AG08396 (cell line): ENCODE results near the gene LNX2.

ENCODE experiments used
- DNase-seq: peaks from one replicate; pipeline ENCODE4 v3.0.0; 2012; ENCODE audit warnings: low spot score, mixed read lengths

Gene LNX2

DNA sequence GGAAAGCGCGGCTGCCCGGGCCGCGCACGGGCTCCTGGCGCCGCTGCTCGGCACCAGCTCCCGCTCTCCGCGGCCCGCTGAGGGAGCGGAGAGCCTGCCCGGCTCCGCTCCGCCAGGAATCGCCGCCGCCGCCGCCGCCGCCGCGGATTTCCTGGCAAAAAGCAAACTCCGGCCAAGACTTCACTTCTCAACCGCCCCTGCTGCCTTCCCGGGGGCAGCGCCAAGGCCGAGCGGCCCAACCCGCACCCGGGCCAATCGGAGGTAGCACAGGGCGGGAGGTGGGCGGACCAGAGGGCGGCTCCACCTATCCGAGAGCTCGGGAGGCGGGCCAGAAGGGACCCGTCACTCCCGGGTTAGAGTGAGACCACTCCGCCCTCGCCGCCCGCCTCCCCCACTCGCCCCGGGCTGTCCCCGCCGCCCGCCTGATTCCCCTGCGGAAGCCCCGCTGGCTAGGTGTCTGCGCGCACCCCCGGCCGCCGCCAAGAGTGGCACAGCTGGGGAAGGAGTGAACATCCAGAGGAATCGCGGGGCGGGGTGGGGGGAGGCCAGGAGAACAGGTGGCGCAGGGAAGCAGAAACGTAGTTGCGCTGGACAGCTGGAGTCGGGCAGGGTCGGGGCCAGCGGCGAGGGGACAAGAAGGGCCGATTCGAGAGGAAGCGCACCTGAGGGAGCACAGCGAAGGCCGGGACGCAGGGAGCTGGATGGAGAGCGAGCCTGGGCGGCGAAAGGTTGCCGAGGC lies at the start of gene LNX2:
LNX2 (minus strand) TSS at position 153 of the 739 bp plus-strand sequence. CDS start 38,826 bp downstream, outside the sequence.
- DNase-seq: peak; percentile 98

DNA sequence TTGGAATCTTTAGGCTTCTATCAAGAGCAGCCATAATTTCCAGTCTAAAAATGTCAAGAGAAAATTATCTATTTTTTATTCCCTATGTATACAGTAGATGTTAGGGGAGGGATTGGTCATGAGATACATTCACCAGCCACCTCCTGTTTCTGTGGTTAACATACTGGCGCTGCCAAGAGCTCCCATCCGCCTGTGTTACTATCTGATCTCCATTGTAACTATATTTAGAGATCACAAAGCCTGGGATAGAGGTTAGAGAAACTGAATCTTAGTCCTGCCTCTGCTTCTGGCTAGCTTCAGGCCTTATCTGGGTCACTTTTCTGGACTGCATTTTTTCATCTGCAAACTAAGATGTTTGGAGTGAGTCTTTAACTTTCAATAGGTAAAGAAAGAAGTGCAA lies 47.6 kb upstream of the LNX2 start:
- DNase-seq: no peak

DNA sequence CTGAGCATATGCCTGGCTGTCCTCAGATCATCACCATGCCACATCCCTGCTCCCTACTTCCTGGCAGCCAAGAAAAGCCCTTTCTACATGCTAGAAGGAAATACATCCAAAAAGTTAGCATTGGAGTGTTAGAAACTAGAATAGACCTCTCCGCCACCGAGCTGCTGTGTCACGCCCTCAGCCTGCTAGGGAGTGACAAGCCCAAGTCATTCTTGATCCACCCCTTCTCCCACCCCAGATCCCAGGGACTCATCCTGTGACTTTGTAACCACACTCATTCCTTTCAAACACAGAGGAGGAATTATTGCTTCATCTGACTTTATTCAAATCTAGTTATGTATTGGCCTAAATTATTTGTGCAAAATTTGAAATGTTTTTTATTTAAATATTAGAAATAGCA lies 46.6 kb upstream of the LNX2 start:
- DNase-seq: no peak

DNA sequence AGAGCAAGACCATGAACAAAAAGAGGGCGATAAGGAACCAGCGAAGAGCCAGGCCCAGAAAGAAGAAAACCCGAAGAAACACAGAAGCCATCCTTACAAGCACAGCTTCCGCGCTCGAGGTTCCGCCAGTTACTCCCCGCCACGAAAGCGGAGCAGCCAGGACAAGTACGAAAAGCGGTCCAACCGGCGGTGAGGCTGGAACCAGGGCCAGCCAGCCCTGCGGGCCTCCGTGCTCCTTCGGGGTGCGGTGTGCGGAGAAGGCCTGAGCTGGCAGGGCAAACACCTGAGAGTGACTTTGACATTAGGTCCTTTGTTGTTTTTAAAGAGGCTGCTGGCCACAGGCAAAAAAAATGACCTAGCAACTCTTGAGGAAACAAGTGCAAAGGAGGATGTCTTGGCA lies 45.4 kb upstream of the LNX2 start:
- DNase-seq: no peak

DNA sequence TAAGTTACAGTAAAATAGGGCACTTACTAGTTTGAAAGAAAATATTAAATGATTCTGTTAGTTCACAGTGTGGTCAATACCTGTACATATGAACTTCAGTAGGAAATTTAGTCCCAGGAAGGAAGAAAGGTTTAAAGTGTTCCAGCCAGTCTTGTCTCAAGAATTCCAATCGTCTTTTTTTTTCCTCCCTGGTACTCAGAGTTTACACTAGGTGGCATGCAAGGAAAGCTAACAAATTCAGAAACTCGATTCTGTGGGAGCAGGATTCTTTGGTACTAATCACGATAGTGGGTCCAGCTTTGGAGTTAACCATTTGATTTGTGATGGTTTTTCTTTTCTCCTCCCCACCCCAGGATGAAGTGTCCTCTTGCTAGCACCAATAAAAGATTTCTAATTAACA lies 45.0 kb upstream of the LNX2 start:
- DNase-seq: peak; percentile 29

DNA sequence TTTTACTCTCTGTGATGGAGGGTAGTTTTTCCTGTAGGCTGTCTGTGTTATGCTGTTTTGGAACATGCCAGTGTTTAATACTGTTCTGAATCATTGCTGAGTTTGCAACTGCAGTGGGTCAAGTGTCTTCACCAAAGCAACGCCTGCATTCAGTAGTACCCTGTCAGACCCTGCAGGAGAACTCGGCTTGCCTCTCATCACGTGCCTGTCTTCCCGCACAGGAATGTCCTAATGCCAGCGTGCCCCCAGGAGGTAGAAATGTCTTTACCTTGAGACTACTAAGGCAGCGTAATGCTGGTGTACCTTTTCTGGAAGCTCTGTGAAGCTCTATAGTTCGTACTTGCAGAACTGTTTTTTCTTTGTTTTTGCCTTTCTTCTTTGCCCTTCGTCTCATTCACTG lies 43.6 kb upstream of the LNX2 start:
- no peak for DNase-seq

DNA sequence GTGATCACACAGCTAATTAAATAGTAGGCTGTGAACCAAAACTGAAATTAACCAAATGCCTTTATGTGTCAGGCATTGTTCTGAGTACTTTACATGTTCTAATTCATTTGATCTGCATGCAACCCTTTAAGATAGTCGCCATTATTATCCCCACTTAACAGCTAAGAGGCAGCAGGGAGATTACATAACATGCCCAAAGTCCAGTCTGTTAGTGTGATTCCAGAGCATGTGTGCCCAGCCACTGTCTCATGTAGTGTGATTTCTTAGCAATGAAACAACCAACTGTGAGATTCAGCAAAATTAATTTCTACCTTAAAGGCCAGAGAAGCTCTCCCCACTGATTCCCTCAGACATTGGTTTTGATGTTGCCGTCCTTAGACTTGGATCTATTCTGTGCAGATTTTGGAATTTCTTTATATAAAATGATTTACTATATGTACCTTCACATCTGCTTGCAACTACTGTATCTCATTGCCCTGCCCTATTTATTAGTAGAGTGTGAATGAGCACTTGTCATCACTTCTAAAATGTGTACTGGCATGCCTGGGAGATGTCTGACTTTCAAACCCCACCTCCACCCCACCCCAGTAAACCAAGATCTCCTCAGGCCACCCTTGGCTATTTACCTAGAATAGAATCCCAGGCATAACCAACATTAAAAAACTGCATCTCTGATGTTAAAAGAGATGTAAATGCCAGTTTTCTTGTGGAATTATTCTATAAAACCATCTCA lies 42.6 kb upstream of the LNX2 start:
- DNase-seq: no peak

DNA sequence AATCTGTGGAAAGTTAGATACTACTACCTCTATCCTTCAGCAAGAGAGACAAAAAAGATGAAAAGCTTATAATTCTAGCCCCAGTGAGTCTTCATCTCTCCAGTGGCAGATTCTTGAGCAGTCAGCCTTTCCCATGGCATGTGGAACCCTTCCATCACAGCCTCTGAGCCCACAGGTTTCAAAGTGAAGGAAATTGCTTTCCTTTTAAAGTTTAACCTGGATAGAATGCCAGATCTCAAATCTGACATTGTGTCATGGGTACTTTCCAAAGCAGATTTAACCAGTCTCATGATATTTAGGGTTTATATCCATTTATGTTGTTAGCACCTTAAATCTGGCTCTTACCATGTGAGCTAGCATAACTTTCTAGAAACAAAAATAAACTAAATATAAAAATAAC lies 40.7 kb upstream of the LNX2 start:
- DNase-seq: no peak

DNA sequence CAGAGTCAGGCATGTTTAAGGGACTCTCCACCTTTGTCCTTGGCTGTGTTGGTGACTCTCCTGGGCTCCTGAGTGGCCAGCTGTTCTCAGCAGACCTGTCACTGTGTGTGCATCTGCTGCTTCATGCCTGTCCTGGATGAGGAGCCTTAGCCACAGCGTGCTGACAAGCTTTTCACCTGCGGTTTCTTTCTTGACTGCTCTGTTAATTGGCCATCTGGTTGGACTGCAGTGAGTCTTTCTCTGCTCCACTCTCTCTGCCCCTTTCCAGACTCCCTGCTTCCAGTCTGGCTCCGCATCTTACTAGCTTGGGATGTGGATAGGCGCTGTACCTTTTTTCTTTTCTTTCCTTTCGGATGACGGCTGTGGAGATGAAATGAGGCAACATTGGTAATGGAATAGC lies 40.2 kb upstream of the LNX2 start:
- no peak for DNase-seq

DNA sequence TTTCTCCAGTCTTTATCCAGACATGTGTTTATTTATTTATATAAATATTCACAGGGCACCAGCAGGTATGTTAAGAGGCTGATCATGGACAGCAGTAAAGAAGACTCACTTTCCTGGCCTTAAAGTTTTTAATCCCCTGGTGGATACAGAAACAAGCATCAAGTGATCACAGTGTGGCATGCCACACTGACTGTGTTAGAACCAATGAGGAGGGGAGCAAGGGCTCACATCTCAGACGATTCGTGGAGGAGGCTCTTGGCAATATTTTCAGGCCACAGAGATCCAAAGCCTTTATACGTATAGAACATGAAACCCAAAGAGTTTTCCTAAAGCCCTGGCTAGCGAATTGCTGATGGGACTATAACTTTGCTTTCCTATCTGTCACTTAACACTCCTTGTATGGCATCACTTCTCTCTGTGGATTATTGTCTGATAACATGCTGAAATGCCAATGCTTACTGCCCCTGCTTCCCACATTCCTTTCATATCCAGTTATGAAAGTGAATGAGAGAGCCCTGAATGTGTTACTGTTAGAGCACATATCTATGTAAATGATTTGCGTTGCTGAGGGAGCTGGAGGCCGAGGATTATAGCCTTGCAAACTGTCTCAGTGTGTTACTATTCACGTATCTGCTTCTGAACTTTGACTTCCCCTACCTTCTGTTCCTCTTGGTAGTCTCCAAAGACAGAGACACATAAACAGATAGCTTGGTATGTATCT lies 39.0 kb upstream of the LNX2 start:
- DNase-seq: no peak

DNA sequence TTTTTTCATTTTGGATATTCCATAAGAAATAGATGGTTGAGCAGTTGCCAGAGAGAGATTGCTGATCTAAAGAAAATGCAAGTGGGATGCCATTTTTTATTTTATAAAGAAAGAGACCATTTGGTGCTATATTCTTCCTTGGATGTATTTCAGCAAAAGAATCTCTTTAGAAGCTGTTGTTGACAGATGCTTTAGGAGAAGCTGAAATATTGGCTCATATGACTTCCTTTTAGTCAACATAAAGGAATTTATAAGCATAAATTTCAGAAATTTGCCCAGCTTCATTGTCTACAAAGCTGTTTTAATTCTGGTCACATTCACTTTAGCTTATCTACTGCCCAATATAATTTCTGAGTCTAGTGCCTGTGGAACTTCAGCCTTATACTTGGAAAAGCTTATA lies 38.2 kb upstream of the LNX2 start:
- no peak for DNase-seq

DNA sequence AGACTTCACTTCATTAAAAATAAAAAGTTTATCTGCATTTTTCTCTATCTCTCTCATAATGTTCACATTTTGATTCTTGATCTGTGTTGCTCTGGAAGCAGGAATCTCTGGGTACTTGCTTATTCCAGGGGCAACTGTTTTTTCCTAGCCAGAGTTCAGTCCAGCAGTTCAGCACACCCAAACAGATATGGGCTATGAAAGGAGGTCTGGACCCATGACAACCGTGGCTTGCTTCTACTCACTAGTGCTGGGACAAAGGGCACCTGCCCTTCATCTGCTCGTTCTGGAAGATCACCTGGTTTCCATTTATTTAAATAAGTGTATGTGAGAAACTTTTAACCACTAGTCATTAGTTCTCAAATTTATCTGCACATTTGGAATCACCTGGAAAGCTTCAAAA lies 37.4 kb upstream of the LNX2 start:
- DNase-seq: no peak

DNA sequence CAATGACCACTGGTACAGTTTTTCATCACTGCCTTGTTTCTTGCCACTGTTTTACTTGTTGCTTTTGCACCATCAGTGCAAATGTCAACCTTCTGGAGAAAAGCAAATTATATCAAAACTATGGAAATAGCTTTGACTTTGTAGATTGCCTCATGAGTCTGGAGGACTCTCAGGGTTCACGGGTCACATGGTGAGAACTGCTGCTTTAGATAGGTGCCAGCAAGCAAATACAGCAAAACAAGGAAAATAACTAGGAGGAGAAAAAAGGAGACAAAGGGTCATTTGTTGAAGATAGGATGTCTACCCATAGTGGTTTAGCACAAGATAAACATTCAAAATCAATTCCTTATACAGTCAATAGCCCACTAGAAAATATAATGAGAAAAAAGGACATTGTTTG lies 34.5 kb upstream of the LNX2 start:
- DNase-seq: no peak

DNA sequence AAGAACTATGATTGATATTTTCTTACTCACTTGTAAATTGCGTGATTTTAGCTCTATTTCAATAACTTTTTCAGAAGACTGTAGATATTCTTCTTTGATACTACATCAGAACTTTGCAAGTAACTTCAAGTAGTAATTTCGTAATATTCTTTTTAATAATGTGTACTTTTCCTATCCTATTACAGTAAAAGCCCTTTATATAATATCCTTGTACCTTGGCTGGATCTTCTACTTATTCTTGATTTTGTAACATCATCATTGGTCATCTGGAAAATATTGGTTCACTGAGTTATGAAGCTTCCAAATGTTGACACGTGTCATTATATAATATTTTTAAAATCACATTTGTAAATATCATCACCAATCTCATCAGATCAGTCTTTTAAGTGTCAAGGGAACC lies 33.7 kb upstream of the LNX2 start:
- DNase-seq: no peak

DNA sequence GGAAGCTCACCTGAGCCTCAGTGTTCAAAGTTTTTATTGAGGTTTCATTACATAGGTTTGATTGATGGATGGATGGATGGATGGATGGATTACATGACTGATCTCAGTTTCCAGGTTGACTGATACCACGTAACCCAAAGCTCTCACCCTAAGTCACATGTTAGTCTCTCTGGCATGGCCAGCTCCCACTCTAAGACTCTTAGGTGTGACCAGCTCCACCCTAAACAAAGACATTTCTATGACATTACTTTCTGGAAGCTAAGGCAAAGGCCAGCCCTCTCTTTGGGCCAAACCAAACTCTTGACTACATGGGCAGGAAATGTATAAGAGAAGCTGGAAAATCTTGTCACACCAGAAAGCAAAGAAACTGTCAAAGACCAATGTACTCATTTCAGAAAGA lies 30.0 kb upstream of the LNX2 start:
- no peak for DNase-seq

DNA sequence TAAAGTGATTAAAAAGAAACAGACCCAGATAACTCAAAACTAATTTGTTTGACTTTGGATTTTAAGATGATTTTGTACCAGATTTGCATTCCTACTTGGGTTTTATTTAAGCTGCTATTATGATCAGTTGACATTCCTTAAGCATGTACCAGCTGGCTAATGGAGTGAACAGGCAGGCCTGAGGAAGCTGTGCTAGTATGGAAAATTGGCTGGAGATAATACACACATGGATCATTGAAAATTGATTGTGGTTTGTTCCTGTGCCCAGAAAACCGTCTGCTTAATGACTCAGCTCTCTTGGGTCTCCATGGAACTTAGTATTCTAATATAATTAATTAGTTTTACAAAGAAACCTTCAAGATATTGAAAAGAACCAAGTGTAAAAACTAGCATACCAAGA lies 24.0 kb upstream of the LNX2 start:
- DNase-seq: peak; percentile 43

DNA sequence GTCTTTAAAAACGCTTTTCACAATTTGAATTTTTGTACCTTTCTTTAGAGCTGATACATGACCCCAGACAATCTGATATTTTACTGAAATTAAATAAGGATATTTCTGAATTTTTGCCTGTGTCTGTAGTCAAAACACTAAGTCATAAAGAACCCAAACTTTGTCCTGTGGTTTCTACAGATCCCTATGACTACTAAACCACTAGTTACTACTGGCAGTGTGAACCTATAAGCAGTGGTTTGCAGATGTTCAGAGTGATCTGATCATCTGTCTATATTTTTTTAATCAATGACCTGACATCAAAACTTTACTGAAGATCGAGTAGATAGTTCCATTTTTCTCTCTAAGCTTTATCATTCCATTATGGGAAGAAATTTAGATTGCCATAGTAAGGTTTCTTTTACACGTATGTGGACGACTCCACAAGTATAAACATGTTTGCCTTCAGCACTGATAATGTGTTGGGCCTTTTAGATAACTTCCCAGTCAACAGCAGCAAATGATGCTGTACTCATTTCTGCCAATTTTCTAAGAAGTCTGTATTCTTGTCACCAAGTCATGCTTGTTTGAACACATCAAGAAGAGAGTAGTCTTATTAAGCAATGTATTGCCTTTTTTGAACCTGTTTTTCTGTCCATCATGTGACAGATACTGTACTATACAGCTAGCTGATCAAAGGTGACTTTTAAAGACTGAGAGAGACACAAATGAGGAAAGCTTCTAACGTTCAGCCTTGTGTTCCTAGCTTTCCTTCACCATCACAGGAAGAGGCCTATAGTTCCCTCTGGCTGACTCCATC lies 23.2 kb upstream of the LNX2 start:
- no peak for DNase-seq

DNA sequence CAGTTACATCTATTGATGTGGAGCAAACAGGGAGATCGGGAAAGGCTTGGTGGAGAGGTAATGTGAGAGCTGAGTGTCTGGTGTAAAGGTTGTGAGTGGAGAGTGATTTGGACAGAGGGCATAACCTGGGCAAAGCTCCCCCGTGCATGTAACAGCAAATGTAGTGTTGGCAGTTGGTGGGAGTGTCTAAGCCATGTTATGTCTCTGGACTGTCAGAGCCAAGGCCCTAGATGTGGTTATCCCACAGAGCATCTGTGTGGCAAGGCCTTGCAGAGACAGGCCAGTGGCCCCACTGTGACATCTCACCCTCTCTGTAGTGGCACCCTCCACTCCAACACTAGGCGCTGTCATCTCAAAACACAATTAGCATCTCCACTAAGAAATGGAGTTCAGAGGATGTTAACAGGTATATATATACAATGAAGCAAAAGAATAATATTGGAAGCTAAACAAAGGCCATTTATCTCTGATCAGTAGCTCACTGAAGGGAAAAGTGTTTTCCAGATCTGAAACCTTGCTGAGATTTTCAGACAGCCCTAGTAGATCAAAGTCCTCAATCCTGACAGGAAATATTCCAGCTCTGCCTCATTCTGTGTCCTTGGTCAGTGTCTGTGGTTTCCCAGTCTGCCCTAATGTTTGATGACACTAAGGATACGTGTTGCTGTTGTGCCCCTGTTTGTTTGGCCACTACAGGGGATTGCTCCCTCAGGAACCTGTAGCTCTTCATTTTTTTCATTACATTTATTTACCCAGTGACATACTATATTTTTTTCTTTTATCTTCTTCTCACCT lies 21.6 kb upstream of the LNX2 start:
- DNase-seq: no peak

DNA sequence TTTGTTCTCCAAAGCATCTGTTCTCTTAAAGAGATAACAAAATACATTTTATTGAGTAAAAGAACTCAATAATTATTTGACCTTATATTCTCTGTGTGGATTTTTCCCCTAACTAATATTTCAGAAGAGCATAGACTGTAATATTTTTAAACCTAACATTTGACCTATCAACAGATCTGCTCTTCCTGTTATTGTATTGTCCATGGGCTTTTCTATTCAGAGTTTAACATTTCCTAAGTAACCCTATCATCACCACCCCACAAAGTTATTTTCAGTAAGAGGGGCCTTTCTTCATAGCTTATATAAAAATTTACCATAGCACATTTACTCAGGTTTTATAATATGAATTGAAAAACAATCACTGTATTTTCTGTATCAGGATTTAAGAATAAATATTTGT lies 18.9 kb upstream of the LNX2 start:
- DNase-seq: no peak

DNA sequence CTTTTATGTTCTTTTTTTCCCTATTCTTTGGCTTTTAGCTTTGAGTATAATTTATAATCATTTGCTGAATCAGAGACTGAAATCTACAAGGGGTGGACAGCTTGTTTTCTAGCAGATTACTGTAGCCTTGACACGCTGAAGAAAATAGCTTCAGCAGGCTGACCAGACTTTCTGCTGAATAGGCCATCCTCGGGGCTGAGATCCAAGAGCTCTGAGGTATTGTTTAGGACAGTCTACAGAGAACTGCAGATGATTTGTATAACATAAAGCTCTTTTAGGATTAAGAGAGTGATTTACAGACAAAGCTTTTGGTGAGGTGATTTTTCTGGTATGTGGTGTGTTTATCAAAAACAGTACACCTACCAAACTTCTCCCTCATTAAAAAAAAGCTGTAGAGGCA lies 18.2 kb upstream of the LNX2 start:
- no peak for DNase-seq

DNA sequence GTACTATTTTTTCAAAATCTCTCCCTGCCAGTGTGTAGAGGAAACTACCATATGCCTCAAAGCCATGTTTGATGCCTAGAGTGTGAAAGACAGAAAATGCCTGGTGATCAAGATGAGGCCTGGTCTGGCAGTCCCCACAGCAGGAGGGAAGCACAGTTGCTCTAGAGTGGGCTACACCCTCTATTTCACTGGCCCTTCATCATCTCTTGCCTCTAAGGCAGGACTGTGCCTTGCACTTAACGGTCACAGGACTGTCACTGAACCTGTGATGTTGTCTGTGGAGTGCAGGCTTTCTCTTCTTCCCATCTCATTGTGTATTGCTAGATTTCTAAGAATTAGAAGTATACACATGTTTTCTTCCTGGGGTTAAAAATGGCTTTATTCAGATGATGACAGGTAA lies 17.7 kb upstream of the LNX2 start:
- no peak for DNase-seq

DNA sequence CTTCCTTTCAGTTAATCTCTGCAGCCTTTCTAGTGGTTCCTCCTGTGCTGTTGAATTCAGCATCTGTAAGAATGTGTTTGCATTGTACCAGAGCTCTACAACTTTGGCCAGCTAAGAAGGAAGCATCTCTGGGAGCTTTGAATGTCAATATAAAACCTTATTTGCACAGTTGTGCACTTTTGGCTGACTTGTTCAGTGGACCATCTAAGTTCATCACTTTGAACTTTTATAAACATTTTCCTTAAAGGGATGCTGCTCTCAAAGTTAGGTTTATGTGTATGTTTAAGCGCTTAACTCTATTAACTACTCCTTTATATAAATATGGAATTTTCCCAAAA lies 16.9 kb upstream of the LNX2 start:
- DNase-seq: no peak
